Endometrium (tissue), 2 donors: ENCODE data around the gene NRXN3.

ENCODE experiments used
- FAIRE-seq: peaks from 2 replicates; lab custom pipeline; 2012; peaks lifted over from hg19 to GRCh38; lab: Jason Lieb, UNC
- donor health status: control.
- donor health status: control.

NRXN3 gene

GRCh38 chr14:79639613-79640012, 1469.4 kb downstream of the NRXN3 start:
- FAIRE-seq: no peak

GRCh38 chr14:79641371-79641770, 1471.2 kb downstream of the NRXN3 start:
- no peak for FAIRE-seq

DNA sequence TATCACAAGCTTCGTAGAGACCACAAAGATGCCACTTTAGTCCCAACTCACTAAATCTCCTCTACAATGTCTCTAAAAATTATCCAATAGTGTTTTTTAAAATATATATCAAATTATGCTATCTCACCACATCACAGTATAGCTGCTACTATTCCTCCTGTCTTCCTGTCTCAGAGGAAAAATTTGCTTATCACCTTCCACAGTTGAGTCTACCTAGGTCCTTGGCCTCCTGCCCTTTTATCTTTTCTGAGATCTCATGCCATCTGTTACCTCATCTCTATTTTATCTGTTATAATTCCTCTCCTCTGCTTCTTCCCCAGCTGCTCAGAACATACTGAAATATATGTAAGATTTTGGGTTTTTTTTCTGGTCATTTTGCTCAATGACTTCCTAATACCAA, 1473.0 kb downstream of the NRXN3 start:
- no peak for FAIRE-seq

DNA sequence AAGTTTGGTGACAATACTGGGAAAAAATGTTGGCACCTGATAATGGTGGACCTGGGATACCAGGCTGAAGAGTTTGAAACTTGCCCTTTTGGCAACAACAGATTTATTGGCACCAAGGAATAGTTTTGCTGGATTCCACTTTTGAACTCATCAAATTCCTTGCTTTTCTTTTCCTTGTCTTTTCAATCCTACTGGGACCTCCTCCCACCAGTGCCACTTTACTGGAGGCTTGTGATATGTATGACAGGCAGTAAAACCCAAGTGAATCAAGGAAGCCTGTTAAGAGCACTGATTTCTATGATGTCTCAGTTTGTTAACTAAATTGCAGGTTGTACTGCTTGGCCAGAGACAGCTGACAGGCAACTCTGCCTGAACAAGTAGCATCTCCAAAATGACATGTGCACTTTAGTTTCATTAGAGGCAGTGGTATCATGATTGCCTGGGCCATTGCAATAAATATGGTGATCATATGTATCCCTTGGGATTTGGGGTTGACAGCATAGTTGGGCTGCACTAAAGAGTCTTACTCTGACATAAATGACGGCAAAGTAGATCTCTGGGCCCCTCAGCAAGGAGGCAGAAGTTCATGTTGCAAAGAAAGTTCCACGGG, 1475.7 kb downstream of the NRXN3 start:
- no peak for FAIRE-seq

DNA sequence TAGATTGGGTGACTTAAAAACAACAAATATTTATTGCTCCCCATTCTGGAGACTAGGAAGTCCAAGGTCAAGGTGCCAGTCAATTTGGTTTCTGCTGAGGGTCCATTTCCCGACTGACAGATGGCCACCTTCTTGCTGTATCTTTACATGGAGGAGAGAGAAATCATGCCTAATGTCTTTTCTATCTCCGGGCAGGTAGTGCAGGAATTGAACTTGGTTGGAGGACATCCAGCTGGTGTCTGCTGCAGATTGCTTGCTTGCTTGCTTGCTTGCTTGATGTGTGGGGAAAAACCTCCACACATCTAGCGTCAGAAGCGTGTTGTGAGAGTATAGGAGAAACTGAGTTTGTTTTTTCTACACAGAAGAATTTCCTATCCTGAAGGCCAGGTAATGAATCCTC, 1479.7 kb downstream of the NRXN3 start:
- FAIRE-seq: no peak

DNA sequence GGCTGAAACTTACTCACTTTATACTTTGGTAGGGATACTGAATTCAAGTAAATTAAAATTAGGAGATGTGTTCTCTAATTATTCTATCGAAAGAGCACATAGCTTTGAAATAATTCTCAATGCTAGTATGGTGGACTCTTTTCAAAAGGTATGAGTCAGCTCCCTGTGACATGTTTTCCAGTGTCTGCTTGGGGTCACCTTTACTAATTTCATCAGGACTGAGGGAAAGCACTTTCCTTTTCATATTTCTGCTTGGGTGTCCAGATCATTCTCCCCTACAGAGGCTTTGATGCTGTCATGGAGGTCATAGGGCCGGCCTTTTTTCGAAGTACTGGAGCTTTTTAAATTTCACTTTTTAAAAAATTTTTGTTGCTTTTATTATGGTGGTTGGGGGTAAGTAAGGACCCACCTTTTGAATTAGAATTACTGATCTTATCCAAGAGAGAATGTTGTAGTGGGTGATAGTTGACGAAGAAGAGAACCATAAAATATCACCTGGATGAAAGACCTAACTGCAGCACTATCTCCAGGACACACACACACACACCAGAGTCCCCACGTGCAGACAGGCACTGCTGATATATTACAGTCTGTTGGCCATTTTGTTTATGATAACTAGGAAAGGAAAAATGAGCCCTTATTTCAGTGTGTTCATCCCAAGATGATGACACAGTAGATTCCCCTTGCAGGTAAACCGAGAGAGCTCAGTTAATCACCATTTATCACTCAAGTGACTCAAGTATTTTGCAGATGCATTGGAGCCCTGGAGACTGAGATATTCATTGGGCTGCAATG, 1482.5 kb downstream of the NRXN3 start:
- no peak for FAIRE-seq

DNA sequence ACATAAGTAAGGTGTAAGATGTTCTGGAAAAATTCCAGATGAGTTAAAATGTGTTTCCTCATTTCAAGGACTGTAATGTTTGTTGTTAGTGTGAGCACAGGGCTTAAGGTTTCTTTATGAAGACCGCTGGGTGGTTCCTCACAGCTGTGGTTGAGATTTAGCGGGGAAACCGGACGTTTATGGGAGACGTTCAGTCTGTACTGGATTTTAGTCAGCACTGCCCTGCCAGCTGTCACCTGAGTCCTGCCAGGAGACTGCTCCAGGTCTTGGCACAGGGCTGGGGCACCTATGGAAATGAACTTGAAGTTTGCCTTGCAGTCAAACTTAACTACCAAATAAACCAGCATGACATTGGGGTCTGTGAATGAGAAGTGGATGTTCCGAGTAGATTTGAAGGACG, 1485.9 kb downstream of the NRXN3 start:
- FAIRE-seq: no peak

DNA sequence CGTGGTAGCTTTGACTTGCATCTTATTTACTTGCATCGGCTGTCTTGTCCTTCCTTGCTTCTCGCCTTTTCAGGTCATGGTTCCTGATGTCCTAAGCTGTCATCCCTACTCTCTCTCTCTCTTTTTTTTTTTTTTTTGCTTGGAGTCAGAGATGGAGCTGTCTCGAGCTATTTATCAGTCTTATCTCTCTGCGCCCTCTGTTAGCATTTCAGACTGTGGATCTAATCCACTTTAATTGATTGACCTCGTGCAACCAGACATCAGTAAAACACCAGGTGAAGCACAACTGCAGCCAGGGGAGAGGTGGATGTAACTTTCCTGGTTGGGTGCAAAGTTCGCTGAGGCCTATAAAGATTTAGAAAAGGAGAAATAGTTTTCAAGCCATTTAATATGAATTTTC, 1486.3 kb downstream of the NRXN3 start:
- FAIRE-seq: no peak

GRCh38 chr14:79658221-79658620, 1488.0 kb downstream of the NRXN3 start:
- FAIRE-seq: no peak

DNA sequence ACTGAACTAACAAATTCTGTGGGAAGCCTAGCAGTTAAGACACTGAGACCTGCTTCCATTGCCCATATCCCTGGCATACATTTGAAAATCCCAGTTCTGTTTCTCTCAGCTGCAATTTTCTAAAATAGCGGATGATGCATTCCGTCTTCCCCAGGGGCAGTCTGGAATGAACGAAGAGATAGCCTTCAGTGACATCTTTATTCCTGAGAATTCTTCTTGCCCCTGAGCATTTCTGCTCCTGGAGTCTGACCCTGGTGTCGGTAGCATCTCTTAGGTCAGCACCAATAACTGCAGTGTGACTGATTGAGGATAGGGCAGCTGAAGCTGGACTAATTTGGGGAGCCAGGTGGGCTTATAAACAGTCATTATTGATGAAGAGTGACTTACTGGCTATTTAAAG, 1488.6 kb downstream of the NRXN3 start:
- no peak for FAIRE-seq

GRCh38 chr14:79660053-79660939, 1490.1 kb downstream of the NRXN3 start:
- FAIRE-seq: no peak

DNA sequence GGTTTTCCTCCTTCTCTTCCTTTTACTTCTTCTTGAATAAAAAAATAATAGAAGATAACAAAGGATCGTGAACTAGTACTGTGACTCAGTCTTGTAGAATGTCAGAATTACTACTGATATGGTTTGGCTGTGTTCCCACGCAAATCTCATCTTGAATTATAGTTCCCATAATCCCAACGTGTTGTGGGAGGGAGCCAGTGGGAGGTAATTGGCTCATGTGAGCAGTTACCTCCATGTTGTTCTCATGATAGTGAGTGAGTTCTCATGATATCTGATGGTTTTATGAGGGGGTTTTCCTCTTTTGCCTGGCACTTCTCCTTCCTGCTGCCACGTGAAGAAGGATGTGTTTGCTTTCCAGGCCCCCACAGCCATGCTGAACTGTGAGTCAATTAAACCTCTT, 1491.6 kb downstream of the NRXN3 start:
- FAIRE-seq: no peak

- no peak for FAIRE-seq
These were observed 1493.3 kb downstream of the NRXN3 start for GRCh38 chr14:79663453-79663852.

DNA sequence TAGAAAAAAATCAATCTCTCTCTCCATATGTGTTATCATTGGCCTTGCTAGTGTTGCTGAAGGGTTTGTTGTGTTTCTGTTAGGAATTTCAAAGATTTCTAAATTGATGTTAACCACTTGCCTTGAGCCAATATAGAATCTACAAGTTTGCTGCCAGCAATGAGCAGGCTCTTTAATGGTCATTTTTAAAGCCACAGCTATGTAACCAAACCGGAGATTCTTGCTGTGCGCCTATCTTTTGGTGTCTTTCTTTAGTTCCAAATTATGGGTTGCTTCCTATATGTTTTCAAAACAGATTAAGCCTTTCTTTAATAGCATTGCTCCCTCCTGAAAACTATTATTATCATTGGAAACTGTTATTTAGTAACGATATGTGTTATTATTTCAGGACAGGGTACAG, 1495.4 kb downstream of the NRXN3 start:
- FAIRE-seq: no peak

DNA sequence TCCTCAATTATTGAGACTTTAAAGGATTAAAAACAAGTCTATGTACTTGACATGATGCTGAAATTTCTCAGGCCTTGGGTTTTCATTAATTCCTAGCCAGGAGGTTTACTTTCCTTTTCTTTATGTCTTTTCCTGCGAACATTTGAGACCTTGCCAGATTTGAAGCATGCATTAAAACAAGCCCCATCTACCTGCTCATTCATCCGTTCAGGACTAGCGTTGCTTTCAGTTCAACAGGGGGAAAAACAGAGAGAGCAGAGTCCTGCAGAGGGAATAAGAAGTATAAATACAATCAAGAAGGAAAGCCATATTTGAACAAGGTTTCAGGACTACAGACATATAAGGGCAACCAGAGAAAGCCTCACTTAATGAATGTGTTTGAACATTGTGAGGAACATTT, 1498.8 kb downstream of the NRXN3 start:
- FAIRE-seq: no peak

DNA sequence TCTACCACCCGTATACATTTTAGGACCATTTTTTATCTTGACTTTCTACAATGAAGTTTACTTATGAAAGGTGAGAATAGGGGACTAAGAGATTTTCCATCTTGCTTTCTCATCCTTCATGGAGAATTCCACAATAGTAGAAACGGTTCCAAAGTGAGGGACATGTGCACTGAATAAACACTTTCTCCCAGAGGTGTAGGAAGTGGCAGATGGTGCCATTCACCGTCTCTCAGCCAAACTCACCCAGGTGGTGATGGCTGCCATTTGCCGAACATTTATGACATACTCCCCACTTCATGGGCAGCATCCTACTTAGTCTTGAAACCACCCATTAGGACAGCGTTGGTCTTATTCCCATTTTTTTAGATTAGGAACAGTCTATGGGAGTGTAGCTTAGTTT, 1500.6 kb downstream of the NRXN3 start:
- no peak for FAIRE-seq

DNA sequence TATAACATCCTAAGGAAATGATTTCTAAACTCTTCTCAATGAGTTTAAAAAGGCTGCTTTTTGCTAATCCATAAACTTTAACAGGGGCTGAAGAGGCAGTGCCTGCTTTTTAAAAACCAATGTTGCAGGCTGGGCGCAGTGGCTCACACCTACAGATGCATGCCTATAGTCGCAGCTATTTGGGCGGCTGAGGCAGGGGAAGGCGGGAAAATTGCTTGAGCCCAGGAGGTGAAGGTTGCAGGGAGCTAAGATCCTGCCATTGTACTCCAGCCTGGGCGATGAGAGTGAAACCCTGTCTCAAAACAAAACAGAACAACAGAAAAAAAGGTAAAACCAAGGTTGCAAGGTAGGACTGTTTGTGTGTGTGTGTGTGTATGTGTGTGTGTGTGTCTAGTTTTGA, 1509.9 kb downstream of the NRXN3 start:
- no peak for FAIRE-seq

GRCh38 chr14:79686196-79686595, 1516.0 kb downstream of the NRXN3 start:
- no peak for FAIRE-seq

DNA sequence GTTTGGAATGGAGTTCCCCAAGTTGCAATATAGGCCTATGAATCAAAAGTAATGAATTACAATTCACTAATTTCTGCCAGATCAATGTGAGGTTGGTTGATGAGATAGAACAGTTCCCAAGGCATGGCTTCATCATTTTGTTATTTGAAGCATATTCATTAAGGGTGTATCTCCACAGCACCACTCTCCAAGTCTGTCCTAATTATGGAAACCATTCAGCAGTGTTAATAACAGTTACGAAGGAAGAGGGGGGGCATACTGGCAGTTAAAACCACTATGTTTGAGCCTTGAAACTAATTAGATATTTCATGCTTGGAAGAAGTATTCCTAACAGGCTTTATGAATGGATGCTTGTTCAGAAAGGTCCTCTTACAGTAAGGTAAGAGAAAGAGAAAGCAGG, 1520.8 kb downstream of the NRXN3 start:
- no peak for FAIRE-seq

- FAIRE-seq: no peak
These were observed 1523.8 kb downstream of the NRXN3 start for GRCh38 chr14:79693935-79694334.

GRCh38 chr14:79695307-79695706, 1525.1 kb downstream of the NRXN3 start:
- FAIRE-seq: no peak

- no peak for FAIRE-seq
These were observed 1528.1 kb downstream of the NRXN3 start for GRCh38 chr14:79698298-79698711.

DNA sequence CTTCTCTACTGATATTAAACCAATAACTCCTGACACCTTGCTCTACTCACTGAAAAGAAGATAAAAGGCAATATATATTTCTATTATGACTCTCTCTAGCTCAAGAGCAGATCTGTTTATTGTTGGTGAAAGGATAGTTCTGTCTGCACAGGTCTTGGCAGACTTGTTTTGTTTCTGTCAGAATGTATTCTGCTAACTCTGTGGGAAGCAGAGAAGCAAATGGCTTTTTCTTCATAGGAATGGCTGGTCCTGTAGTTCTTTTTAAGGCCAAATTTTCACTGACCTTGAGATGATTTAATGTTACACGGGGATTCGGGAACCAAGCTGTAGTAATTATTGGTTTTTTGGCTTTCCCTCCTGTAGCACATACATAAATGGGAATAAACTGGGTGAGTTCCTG, 1529.0 kb downstream of the NRXN3 start:
- FAIRE-seq: no peak
